OCI-LY7 (cell line): ENCODE measurements around the gene SPAG6. TPM values are rescaled to one million over a fixed set of nuclear protein-coding genes. Genes with fewer than 3 reads are reported as not detected.

Experiments
- BruUV-seq: library from RNA; stranded (reverse); fragments of 400-500 nt; replicated peaks from 2 replicates; lab custom pipeline; 2021; lab: Mats Ljungman, UMichigan
- CTCF ChIA-PET: fragments of 300-600 bp; sonication (Branson Sonifier 250); formaldehyde crosslinking; loops from one replicate; lab custom pipeline; 2022; ENCODE audit warnings: antibody characterized with exemption; ENCODE audit not compliant: unreplicated experiment; lab: Charles Lee
- POLR2A ChIA-PET: fragments of 300-600 bp; sonication (Branson Sonifier 250); formaldehyde crosslinking; loops from one replicate; lab custom pipeline; 2022; ENCODE audit warnings: antibody characterized with exemption; lab: Charles Lee
- DNase-seq: peaks from one replicate; pipeline ENCODE4 v3.0.0-alpha.2; 2015; ENCODE audit warnings: low spot score
- H2AFZ ChIP-seq: fragments of 200-600 bp; sonication (generic), shearing (Covaris generic); 2 replicates; pipeline ENCODE4 v1.6.1; 2014; ENCODE audit warnings: mild to moderate bottlenecking, antibody characterized with exemption, low read length, moderate library complexity
- H3K27ac ChIP-seq: fragments of 200-600 bp; sonication (generic); 2 replicates; pipeline ENCODE4 v1.5.1; 2014; ENCODE audit warnings: mixed run types, low read depth, mild to moderate bottlenecking, moderate library complexity, low read length, inconsistent platforms; ENCODE audit not compliant: poor library complexity, severe bottlenecking
- H3K36me3 ChIP-seq: fragments of 200-600 bp; sonication (generic); 2 replicates; pipeline ENCODE4 v1.6.1; 2014; ENCODE audit warnings: mild to moderate bottlenecking, antibody characterized with exemption, low read length, moderate library complexity, mixed read lengths; ENCODE audit not compliant: insufficient read depth
- H3K4me1 ChIP-seq: fragments of 200-600 bp; sonication (generic); 2 replicates; pipeline ENCODE4 v1.5.1; 2014; ENCODE audit warnings: mild to moderate bottlenecking, low read length; ENCODE audit not compliant: insufficient read depth, poor library complexity, severe bottlenecking
- H3K4me2 ChIP-seq: fragments of 200-600 bp; sonication (generic); 2 replicates; pipeline ENCODE4 v1.6.1; 2014; ENCODE audit warnings: mild to moderate bottlenecking, low read length
- H3K4me3 ChIP-seq: fragments of 200-600 bp; sonication (generic); 2 replicates; pipeline ENCODE4 v1.5.1; 2014; ENCODE audit warnings: mild to moderate bottlenecking, low read depth, low read length; ENCODE audit not compliant: poor library complexity, severe bottlenecking
- H3K79me2 ChIP-seq: fragments of 200-600 bp; sonication (generic); 2 replicates; pipeline ENCODE4 v1.6.1; 2016; ENCODE audit warnings: low read depth, mild to moderate bottlenecking, low read length, moderate library complexity, mixed read lengths; ENCODE audit not compliant: insufficient read depth
- H3K9me2 ChIP-seq: fragments of 200-600 bp; sonication (generic); 2 replicates; pipeline ENCODE4 v1.6.1; 2016; ENCODE audit warnings: mild to moderate bottlenecking, low read length, mixed read lengths; ENCODE audit not compliant: insufficient read depth
- H3K9me3 ChIP-seq: fragments of 200-600 bp; sonication (generic); 2 replicates; pipeline ENCODE4 v1.6.1; 2014; ENCODE audit warnings: mild to moderate bottlenecking, mixed run types, low read length, mixed read lengths
- H4K20me1 ChIP-seq: fragments of 200-600 bp; sonication (generic); 2 replicates; pipeline ENCODE4 v1.6.1; 2014; ENCODE audit warnings: mild to moderate bottlenecking, antibody characterized with exemption, low read length, moderate library complexity, mixed read lengths; ENCODE audit not compliant: insufficient read depth
- EZH2phosphoT487 ChIP-seq: fragments of 200-600 bp; sonication (generic); IDR thresholded peaks from 2 replicates; pipeline ENCODE4 v1.6.1; 2018; ENCODE audit warnings: low read depth, borderline replicate concordance, mild to moderate bottlenecking, mixed run types, antibody characterized with exemption, low read length, moderate library complexity, mixed read lengths
- intact Hi-C: fragments of 100-400 bp; cut with micrococcal nuclease; formaldehyde crosslinking; loops from one replicate; pipeline ENCODE4 v1.10.0; 2022; ENCODE audit not compliant: unreplicated experiment
- total RNA-seq, 2 experiments: library from RNA; depleted of rRNA in 1 of 2; stranded (reverse); fragments of >200 nt in 1 of 2; shearing (Covaris generic) in 1 of 2; gene quantifications; 2 replicates each; pipeline ENCODE4 v1.2.3, GENCODE V29; 2014 to 2022
- TF ChIP-seq, protein P1 (sequence below): fragments of 200-600 bp; sonication (generic); conservative IDR thresholded peaks from 2 replicates; pipeline ENCODE4 v1.5.1; 2014; ENCODE audit warnings: mild to moderate bottlenecking, antibody characterized with exemption, low read length, moderate library complexity, mixed read lengths

The SPAG6 gene
- total RNA-seq, 2 experiments from 2014 or later, result not detected

DNA sequence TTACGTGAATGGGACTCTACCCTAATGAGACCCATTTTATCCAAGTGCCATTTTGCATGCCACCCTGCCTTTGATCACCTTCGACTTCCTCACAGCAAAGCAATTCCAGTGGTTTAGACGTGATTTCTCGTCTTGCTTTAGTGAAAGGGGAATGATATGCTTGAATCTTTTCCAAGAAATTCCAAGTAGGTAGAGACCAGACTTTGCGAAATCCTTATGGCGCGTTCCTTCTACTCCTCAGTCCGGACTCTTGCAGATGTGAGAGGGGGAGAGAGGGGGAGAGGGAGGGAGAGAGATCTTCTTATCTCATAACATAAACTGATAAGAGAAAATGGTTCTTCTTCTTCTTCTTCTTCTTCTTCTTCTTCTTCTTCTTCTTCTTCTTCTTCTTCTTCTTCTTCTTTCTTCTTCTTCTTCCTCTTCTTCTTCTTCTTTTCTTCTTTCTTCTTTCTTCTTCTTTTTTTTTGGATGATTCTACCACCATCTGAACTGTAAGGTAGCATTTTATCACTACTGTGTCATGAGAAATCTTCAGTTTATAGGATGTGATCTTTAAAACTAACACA lies 883 bp downstream of the SPAG6 start:
- DNase-seq, result no peak
- no peak overlapping the region for H2AFZ ChIP-seq
- intact Hi-C loops, result no loop called here
- no TSS peak for BruUV-seq
- no peaks in the 10 kb centered on the region for H3K9me3 ChIP-seq
- no peaks in the 10 kb centered on the region for H4K20me1 ChIP-seq
- peaks cover 3% of the 10 kb centered on the region for H3K4me1 ChIP-seq
- no peak overlapping the region for H3K27ac ChIP-seq
- H3K79me2 ChIP-seq, result no peaks in the 10 kb centered on the region
- no peak for TF ChIP-seq EZH2phosphoT487
- TF ChIP-seq, protein P1, sequence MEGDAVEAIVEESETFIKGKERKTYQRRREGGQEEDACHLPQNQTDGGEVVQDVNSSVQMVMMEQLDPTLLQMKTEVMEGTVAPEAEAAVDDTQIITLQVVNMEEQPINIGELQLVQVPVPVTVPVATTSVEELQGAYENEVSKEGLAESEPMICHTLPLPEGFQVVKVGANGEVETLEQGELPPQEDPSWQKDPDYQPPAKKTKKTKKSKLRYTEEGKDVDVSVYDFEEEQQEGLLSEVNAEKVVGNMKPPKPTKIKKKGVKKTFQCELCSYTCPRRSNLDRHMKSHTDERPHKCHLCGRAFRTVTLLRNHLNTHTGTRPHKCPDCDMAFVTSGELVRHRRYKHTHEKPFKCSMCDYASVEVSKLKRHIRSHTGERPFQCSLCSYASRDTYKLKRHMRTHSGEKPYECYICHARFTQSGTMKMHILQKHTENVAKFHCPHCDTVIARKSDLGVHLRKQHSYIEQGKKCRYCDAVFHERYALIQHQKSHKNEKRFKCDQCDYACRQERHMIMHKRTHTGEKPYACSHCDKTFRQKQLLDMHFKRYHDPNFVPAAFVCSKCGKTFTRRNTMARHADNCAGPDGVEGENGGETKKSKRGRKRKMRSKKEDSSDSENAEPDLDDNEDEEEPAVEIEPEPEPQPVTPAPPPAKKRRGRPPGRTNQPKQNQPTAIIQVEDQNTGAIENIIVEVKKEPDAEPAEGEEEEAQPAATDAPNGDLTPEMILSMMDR, result no peak
- H3K9me2 ChIP-seq, result no peaks in the 10 kb centered on the region
- H3K4me2 ChIP-seq, result no peak overlapping the region
- ChIA-PET CTCF (no interaction called here), POLR2A (no interaction called here)
- no peaks in the 10 kb centered on the region for H3K36me3 ChIP-seq
- H3K4me3 ChIP-seq, result no peak overlapping the region

- intact Hi-C loops, result no loop called here
- no peaks in the 10 kb centered on the region for H3K4me1 ChIP-seq
- DNase-seq, result no peak
- no peaks in the 10 kb centered on the region for H3K36me3 ChIP-seq
- CTCF ChIA-PET, result no interaction called here
- H4K20me1 ChIP-seq, result no peaks in the 10 kb centered on the region
- POLR2A ChIA-PET, result interaction anchor here (0.7 to 2.1 kb wide), 6 partner anchors 13 to 328 kb away, joined by 4 to 11 read pairs (median 6); no protein-coding TSS in a partner anchor
- no peaks in the 10 kb centered on the region for H3K79me2 ChIP-seq
- H3K4me3 ChIP-seq, result no peak overlapping the region
- TF ChIP-seq, protein P1, result no peak
- no peak for TF ChIP-seq EZH2phosphoT487
- no TSS peak for BruUV-seq
- no peaks in the 10 kb centered on the region for H3K9me3 ChIP-seq
- H3K27ac ChIP-seq, result no peak overlapping the region
- no peaks in the 10 kb centered on the region for H3K9me2 ChIP-seq
- no peak overlapping the region for H3K4me2 ChIP-seq
- H2AFZ ChIP-seq, result no peak overlapping the region
These were observed 4.5 kb downstream of the SPAG6 start for GRCh38 chr10:22349755-22350154.

DNA sequence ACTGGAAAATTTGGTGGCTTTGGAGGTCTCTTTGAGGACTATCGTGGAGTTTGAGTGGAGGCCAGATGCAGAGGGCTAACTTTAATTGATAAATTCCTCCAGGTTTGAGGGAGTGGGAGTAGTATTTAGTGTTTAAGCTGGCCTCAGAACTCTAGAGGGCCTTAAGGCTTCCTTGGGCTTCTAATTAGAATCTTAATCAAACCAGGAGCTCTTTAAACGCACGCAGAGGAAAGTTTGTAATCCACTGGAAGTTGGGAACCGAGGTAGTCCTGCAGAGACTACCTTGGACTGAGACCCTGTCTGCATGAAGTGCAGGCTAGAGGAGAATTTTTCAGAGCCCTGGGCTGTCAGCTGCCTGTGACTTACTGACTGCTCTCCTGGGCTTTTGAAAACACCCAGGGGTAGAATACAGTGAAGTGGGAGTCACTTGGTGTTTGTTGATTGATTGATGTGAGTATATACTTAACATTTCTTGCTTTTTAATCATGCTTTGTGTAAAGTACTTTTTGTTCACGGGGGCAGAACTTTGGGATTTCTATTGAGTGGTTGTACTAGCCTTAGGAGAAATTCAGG lies 5.9 kb downstream of the SPAG6 start:
- intact Hi-C loops, result no loop called here
- CTCF ChIA-PET, result no interaction called here
- Histone ChIP-seq H3K4me1 (no peaks in the 10 kb centered on the region), H3K79me2 (no peaks in the 10 kb centered on the region), H2AFZ (no peak overlapping the region), H3K9me3 (no peaks in the 10 kb centered on the region), H3K27ac (no peak overlapping the region), H3K36me3 (no peaks in the 10 kb centered on the region), H3K4me3 (no peak overlapping the region), H3K4me2 (no peak overlapping the region), H3K9me2 (no peaks in the 10 kb centered on the region), H4K20me1 (no peaks in the 10 kb centered on the region)
- TF ChIP-seq, protein P1, result no peak
- no peak for TF ChIP-seq EZH2phosphoT487
- no TSS peak for BruUV-seq
- no peak for DNase-seq
- POLR2A ChIA-PET, result interaction anchor here (0.6 kb wide), 1 partner anchor 34 kb away, joined by 3 read pairs; no protein-coding TSS in a partner anchor
